ENCODE measurements around the gene UACA. TPM values are rescaled to one million over a fixed set of nuclear protein-coding genes. Genes with fewer than 3 reads are reported as not detected.
"Not testable (repeated sequence)": the region's sequence is repeated elsewhere in the genome, so short reads cannot be mapped to it uniquely, and the experiment has no call there.

Gene UACA
- total and polyA plus RNA-seq, 3 experiments from 2014 or later, result 0.53 to 0.81 TPM; not detected in 1

GRCh38 chr15:70627734-70628548, 135.4 kb downstream of the UACA start:
- H3K9me3 Mint-ChIP-seq, result peaks cover 0 to 8% (median 7%) of the 10 kb centered on the region in 5 donors
- Histone ChIP-seq H3K36me3 (ENCODE audit: insufficient read depth, low read length) (no peaks in the 10 kb centered on the region), H3K27me3 (ENCODE audit: insufficient read depth, low read length, poor library complexity, severe bottlenecking) (no peaks in the 10 kb centered on the region), H3K9me3 (ENCODE audit: low read length) (no peaks in the 10 kb centered on the region), H3K27ac (ENCODE audit: low read depth, low read length) (no peak overlapping the region), H3K4me3 (ENCODE audit: low read length) (no peak overlapping the region), H3K4me1 (ENCODE audit: insufficient read depth, low read length) (no peaks in the 10 kb centered on the region)
- no peak overlapping the region for H3K27ac Mint-ChIP-seq
- CTCF ChIA-PET, result no interaction called here
- H3K27me3 Mint-ChIP-seq, result peaks cover 14 to 65% of the 10 kb centered on the region in 2 donors
- no peaks in the 10 kb centered on the region for H3K4me1 Mint-ChIP-seq
- no peak for DNase-seq
- H3K36me3 Mint-ChIP-seq, result peaks cover 0 to 5% (median 1%) of the 10 kb centered on the region in 3 donors
- POLR2A ChIA-PET, result interaction anchor here (0.5 kb wide), 1 partner anchor 769 kb away, joined by 3 read pairs; no protein-coding TSS in a partner anchor
- H3K4me3 Mint-ChIP-seq, result no peak overlapping the region

- peaks cover 4% of the 10 kb centered on the region for H3K27me3 ChIP-seq (ENCODE audit: insufficient read depth, low read length, poor library complexity, severe bottlenecking)
- no peaks in the 10 kb centered on the region for H3K9me3 ChIP-seq (ENCODE audit: low read length)
- H3K4me3 Mint-ChIP-seq, result no peak overlapping the region
- peaks cover 18 to 62% of the 10 kb centered on the region in 2 donors for H3K27me3 Mint-ChIP-seq
- H3K4me1 ChIP-seq (ENCODE audit: insufficient read depth, low read length), result no peaks in the 10 kb centered on the region
- DNase-seq, result no peak
- H3K36me3 ChIP-seq (ENCODE audit: insufficient read depth, low read length), result no peaks in the 10 kb centered on the region
- no peaks in the 10 kb centered on the region for H3K4me1 Mint-ChIP-seq
- ChIA-PET CTCF (no interaction called here), POLR2A (no interaction called here)
- H3K4me3 ChIP-seq (ENCODE audit: low read length), result no peak overlapping the region
- H3K27ac ChIP-seq (ENCODE audit: low read depth, low read length), result no peak overlapping the region
- peaks cover 4 to 10% (median 10%) of the 10 kb centered on the region in 5 donors for H3K9me3 Mint-ChIP-seq
- peaks cover 0 to 5% (median 1%) of the 10 kb centered on the region in 3 donors for H3K36me3 Mint-ChIP-seq
- no peak overlapping the region for H3K27ac Mint-ChIP-seq
Measured at GRCh38 chr15:70627322-70627721, 136.0 kb downstream of the UACA start.

GRCh38 chr15:70625438-70625837, 137.9 kb downstream of the UACA start:
- Histone ChIP-seq H3K9me3 (ENCODE audit: low read length) (no peaks in the 10 kb centered on the region), H3K36me3 (ENCODE audit: insufficient read depth, low read length) (no peaks in the 10 kb centered on the region), H3K27ac (ENCODE audit: low read depth, low read length) (no peak overlapping the region), H3K4me3 (ENCODE audit: low read length) (no peak overlapping the region), H3K4me1 (ENCODE audit: insufficient read depth, low read length) (no peaks in the 10 kb centered on the region), H3K27me3 (ENCODE audit: insufficient read depth, low read length, poor library complexity, severe bottlenecking) (peaks cover 4% of the 10 kb centered on the region)
- ChIA-PET POLR2A (no interaction called here), CTCF (no interaction called here)
- no peak for DNase-seq
- Mint-ChIP-seq H3K9me3 (peaks cover 4 to 24% (median 22%) of the 10 kb centered on the region in 5 donors), H3K4me3 (no peak overlapping the region), H3K27me3 (peaks cover 18 to 58% of the 10 kb centered on the region in 2 donors), H3K36me3 (peaks cover 0 to 5% (median 0%) of the 10 kb centered on the region in 3 donors), H3K4me1 (no peaks in the 10 kb centered on the region), H3K27ac (no peak overlapping the region)

- Mint-ChIP-seq H3K9me3 (peaks cover 4 to 24% (median 22%) of the 10 kb centered on the region in 5 donors), H3K4me3 (no peak overlapping the region), H3K27me3 (peaks cover 19 to 56% of the 10 kb centered on the region in 2 donors), H3K36me3 (peaks cover 0 to 5% (median 0%) of the 10 kb centered on the region in 3 donors), H3K27ac (no peak overlapping the region), H3K4me1 (no peaks in the 10 kb centered on the region)
- POLR2A ChIA-PET, result no interaction called here
- peaks cover 4% of the 10 kb centered on the region for H3K27me3 ChIP-seq (ENCODE audit: insufficient read depth, low read length, poor library complexity, severe bottlenecking)
- CTCF ChIA-PET, result no interaction called here
- no peak overlapping the region for H3K4me3 ChIP-seq (ENCODE audit: low read length)
- no peaks in the 10 kb centered on the region for H3K9me3 ChIP-seq (ENCODE audit: low read length)
- no peaks in the 10 kb centered on the region for H3K4me1 ChIP-seq (ENCODE audit: insufficient read depth, low read length)
- H3K36me3 ChIP-seq (ENCODE audit: insufficient read depth, low read length), result no peaks in the 10 kb centered on the region
- DNase-seq, result no peak
- no peak overlapping the region for H3K27ac ChIP-seq (ENCODE audit: low read depth, low read length)
Measured at GRCh38 chr15:70625011-70625410, 138.3 kb downstream of the UACA start.

DNA sequence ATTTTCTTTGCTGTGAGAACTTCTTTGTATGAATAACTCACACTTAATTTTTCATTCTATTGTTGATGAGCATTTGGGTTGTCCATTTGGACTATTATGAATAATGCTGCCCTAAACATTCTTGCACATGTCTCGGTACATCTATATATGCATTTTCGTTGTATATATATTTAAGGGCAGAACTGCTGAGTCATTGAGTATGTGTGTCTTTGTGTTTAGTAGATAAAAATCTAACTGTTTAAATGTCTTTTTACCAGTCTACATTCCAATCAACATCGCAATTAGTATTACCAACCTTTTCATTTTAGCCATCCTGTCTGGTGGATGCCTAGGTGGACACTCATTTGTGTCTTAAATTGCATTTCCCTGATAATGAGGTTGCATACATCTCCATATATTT, 144.4 kb downstream of the UACA start:
- H3K4me1 ChIP-seq (ENCODE audit: insufficient read depth, low read length), result no peaks in the 10 kb centered on the region
- Mint-ChIP-seq H3K4me1 (no peaks in the 10 kb centered on the region), H3K9me3 (peaks cover 4 to 23% (median 21%) of the 10 kb centered on the region in 5 donors), H3K27ac (no peak overlapping the region), H3K36me3 (peaks cover 0 to 4% (median 2%) of the 10 kb centered on the region in 3 donors), H3K4me3 (no peak overlapping the region), H3K27me3 (peaks cover 10 to 36% of the 10 kb centered on the region in 2 donors)
- H3K27ac ChIP-seq (ENCODE audit: low read depth, low read length), result no peak overlapping the region
- H3K9me3 ChIP-seq (ENCODE audit: low read length), result no peaks in the 10 kb centered on the region
- no peaks in the 10 kb centered on the region for H3K36me3 ChIP-seq (ENCODE audit: insufficient read depth, low read length)
- POLR2A ChIA-PET, result no interaction called here
- DNase-seq, result no peak
- CTCF ChIA-PET, result no interaction called here
- H3K27me3 ChIP-seq (ENCODE audit: insufficient read depth, low read length, poor library complexity, severe bottlenecking), result peaks cover 4% of the 10 kb centered on the region
- H3K4me3 ChIP-seq (ENCODE audit: low read length), result no peak overlapping the region

GRCh38 chr15:70617911-70618287, 145.5 kb downstream of the UACA start:
- no peak overlapping the region for H3K4me3 Mint-ChIP-seq
- H3K4me1 Mint-ChIP-seq, result no peaks in the 10 kb centered on the region
- POLR2A ChIA-PET, result no interaction called here
- no peaks in the 10 kb centered on the region for H3K9me3 ChIP-seq (ENCODE audit: low read length)
- H3K36me3 ChIP-seq (ENCODE audit: insufficient read depth, low read length), result no peaks in the 10 kb centered on the region
- peaks cover 0 to 2% (median 0%) of the 10 kb centered on the region in 3 donors for H3K36me3 Mint-ChIP-seq
- no peak overlapping the region for H3K27ac ChIP-seq (ENCODE audit: low read depth, low read length)
- peaks cover 11 to 34% of the 10 kb centered on the region in 2 donors for H3K27me3 Mint-ChIP-seq
- no peaks in the 10 kb centered on the region for H3K4me1 ChIP-seq (ENCODE audit: insufficient read depth, low read length)
- no peak overlapping the region for H3K27ac Mint-ChIP-seq
- peaks cover 4% of the 10 kb centered on the region for H3K27me3 ChIP-seq (ENCODE audit: insufficient read depth, low read length, poor library complexity, severe bottlenecking)
- no peak overlapping the region for H3K4me3 ChIP-seq (ENCODE audit: low read length)
- CTCF ChIA-PET, result no interaction called here
- no peak for DNase-seq
- peaks cover 4 to 17% (median 16%) of the 10 kb centered on the region in 5 donors for H3K9me3 Mint-ChIP-seq

- CTCF ChIA-PET, result no interaction called here
- Mint-ChIP-seq H3K27ac (no peak overlapping the region), H3K4me1 (no peaks in the 10 kb centered on the region), H3K27me3 (peaks cover 7 to 31% of the 10 kb centered on the region in 2 donors), H3K36me3 (peaks cover 0 to 2% (median 0%) of the 10 kb centered on the region in 3 donors), H3K9me3 (peaks cover 0 to 16% (median 12%) of the 10 kb centered on the region in 5 donors), H3K4me3 (no peak overlapping the region)
- H3K9me3 ChIP-seq (ENCODE audit: low read length), result no peaks in the 10 kb centered on the region
- no peaks in the 10 kb centered on the region for H3K27me3 ChIP-seq (ENCODE audit: insufficient read depth, low read length, poor library complexity, severe bottlenecking)
- POLR2A ChIA-PET, result no interaction called here
- no peak overlapping the region for H3K27ac ChIP-seq (ENCODE audit: low read depth, low read length)
- no peak overlapping the region for H3K4me3 ChIP-seq (ENCODE audit: low read length)
- no peaks in the 10 kb centered on the region for H3K36me3 ChIP-seq (ENCODE audit: insufficient read depth, low read length)
- no peak for DNase-seq
- no peaks in the 10 kb centered on the region for H3K4me1 ChIP-seq (ENCODE audit: insufficient read depth, low read length)
Measured at GRCh38 chr15:70617076-70617910, 146.1 kb downstream of the UACA start.

GRCh38 chr15:70616311-70616756, 147.0 kb downstream of the UACA start:
- H3K36me3 Mint-ChIP-seq; H3K27ac Mint-ChIP-seq; H3K4me3 Mint-ChIP-seq; DNase-seq; POLR2A ChIA-PET; CTCF ChIA-PET; H3K4me1 Mint-ChIP-seq; H3K27me3 ChIP-seq (ENCODE audit: insufficient read depth, low read length, poor library complexity, severe bottlenecking); H3K4me1 ChIP-seq (ENCODE audit: insufficient read depth, low read length); H3K27ac ChIP-seq (ENCODE audit: low read depth, low read length); H3K9me3 ChIP-seq (ENCODE audit: low read length); H3K36me3 ChIP-seq (ENCODE audit: insufficient read depth, low read length); H3K4me3 ChIP-seq (ENCODE audit: low read length): not testable (repeated sequence)
- Mint-ChIP-seq H3K27me3 (peaks cover 7 to 28% of the 10 kb centered on the region in 2 donors), H3K9me3 (peaks cover 0 to 13% (median 8%) of the 10 kb centered on the region in 5 donors)

Measured in CD8-positive, alpha-beta memory T cell (primary cell).